Activated naive CD4-positive, alpha-beta T cell treated with anti-CD3 and anti-CD28 coated beads, Interleukin-2, amount 50 U/mL, for 24 hours (primary cell): ENCODE measurements around the gene TTC39B.
A peak's percentile ranks its signal among the peaks of the same experiment; 100 is the strongest.

Experiments used
- H3K27ac Mint-ChIP-seq: one replicate; pipeline ENCODE4 v1.8.0; 2021; ENCODE audit warnings: mild to moderate bottlenecking, mixed read lengths
- H3K27me3 Mint-ChIP-seq: one replicate; pipeline ENCODE4 v1.8.0; 2021; ENCODE audit warnings: mixed read lengths
- H3K36me3 Mint-ChIP-seq: one replicate; pipeline ENCODE4 v1.8.0; 2021; ENCODE audit warnings: mixed read lengths
- H3K4me1 Mint-ChIP-seq: one replicate; pipeline ENCODE4 v1.8.0; 2021; ENCODE audit warnings: mixed read lengths
- H3K4me3 Mint-ChIP-seq: one replicate; pipeline ENCODE4 v1.8.0; 2021; ENCODE audit warnings: mild to moderate bottlenecking, mixed read lengths
- H3K9me3 Mint-ChIP-seq: one replicate; pipeline ENCODE4 v1.8.0; 2021; ENCODE audit warnings: mixed read lengths

Gene TTC39B

GRCh38 chr9:15286161-15286821 lies 20.7 kb downstream of the TTC39B start:
- peak overlapping the region; percentile 13 for H3K27ac Mint-ChIP-seq
- H3K4me3 Mint-ChIP-seq = peak overlapping the region; percentile 5
- peaks cover 7% of the 10 kb centered on the region for H3K36me3 Mint-ChIP-seq
- no peaks in the 10 kb centered on the region for H3K9me3 Mint-ChIP-seq
- H3K27me3 Mint-ChIP-seq = no peaks in the 10 kb centered on the region
- H3K4me1 Mint-ChIP-seq = peaks cover 64% of the 10 kb centered on the region

- no peaks in the 10 kb centered on the region for H3K9me3 Mint-ChIP-seq
- peaks cover 4% of the 10 kb centered on the region for H3K36me3 Mint-ChIP-seq
- H3K4me3 Mint-ChIP-seq = no peak overlapping the region
- peak overlapping the region; percentile 14 for H3K27ac Mint-ChIP-seq
- H3K27me3 Mint-ChIP-seq = no peaks in the 10 kb centered on the region
- peaks cover 61% of the 10 kb centered on the region for H3K4me1 Mint-ChIP-seq
Measured at GRCh38 chr9:15282567-15283285, 24.3 kb downstream of the TTC39B start.

GRCh38 chr9:15280647-15281046 lies 26.4 kb downstream of the TTC39B start:
- Mint-ChIP-seq H3K4me3 (no peak overlapping the region), H3K9me3 (no peaks in the 10 kb centered on the region), H3K27me3 (no peaks in the 10 kb centered on the region), H3K27ac (no peak overlapping the region), H3K4me1 (peaks cover 56% of the 10 kb centered on the region), H3K36me3 (no peaks in the 10 kb centered on the region)

GRCh38 chr9:15278839-15279238 lies 28.2 kb downstream of the TTC39B start:
- Mint-ChIP-seq H3K9me3 (no peaks in the 10 kb centered on the region), H3K4me3 (no peak overlapping the region), H3K4me1 (peaks cover 65% of the 10 kb centered on the region), H3K36me3 (no peaks in the 10 kb centered on the region), H3K27me3 (no peaks in the 10 kb centered on the region), H3K27ac (peak overlapping the region; percentile 37)

GRCh38 chr9:15278091-15278687 lies 28.8 kb downstream of the TTC39B start:
- no peaks in the 10 kb centered on the region for H3K9me3 Mint-ChIP-seq
- peaks cover 66% of the 10 kb centered on the region for H3K4me1 Mint-ChIP-seq
- H3K27me3 Mint-ChIP-seq = no peaks in the 10 kb centered on the region
- H3K27ac Mint-ChIP-seq = no peak overlapping the region
- no peaks in the 10 kb centered on the region for H3K36me3 Mint-ChIP-seq
- H3K4me3 Mint-ChIP-seq = no peak overlapping the region

- Mint-ChIP-seq H3K9me3 (no peaks in the 10 kb centered on the region), H3K27ac (no peak overlapping the region), H3K4me1 (peaks cover 66% of the 10 kb centered on the region), H3K27me3 (no peaks in the 10 kb centered on the region), H3K4me3 (no peak overlapping the region), H3K36me3 (no peaks in the 10 kb centered on the region)
Measured at GRCh38 chr9:15277400-15278090, 29.5 kb downstream of the TTC39B start.

GRCh38 chr9:15276328-15276938 lies 30.6 kb downstream of the TTC39B start:
- Mint-ChIP-seq H3K27me3 (no peaks in the 10 kb centered on the region), H3K27ac (no peak overlapping the region), H3K36me3 (peaks cover 3% of the 10 kb centered on the region), H3K4me1 (peaks cover 68% of the 10 kb centered on the region), H3K4me3 (no peak overlapping the region), H3K9me3 (no peaks in the 10 kb centered on the region)

GRCh38 chr9:15274425-15274824 lies 32.6 kb downstream of the TTC39B start:
- no peak overlapping the region for H3K4me3 Mint-ChIP-seq
- peaks cover 4% of the 10 kb centered on the region for H3K36me3 Mint-ChIP-seq
- peaks cover 64% of the 10 kb centered on the region for H3K4me1 Mint-ChIP-seq
- no peak overlapping the region for H3K27ac Mint-ChIP-seq
- H3K9me3 Mint-ChIP-seq = no peaks in the 10 kb centered on the region
- no peaks in the 10 kb centered on the region for H3K27me3 Mint-ChIP-seq

- Mint-ChIP-seq H3K4me3 (no peak overlapping the region), H3K27ac (no peak overlapping the region), H3K4me1 (peaks cover 58% of the 10 kb centered on the region), H3K9me3 (no peaks in the 10 kb centered on the region), H3K27me3 (no peaks in the 10 kb centered on the region), H3K36me3 (peaks cover 15% of the 10 kb centered on the region)
Measured at GRCh38 chr9:15272377-15272928, 34.6 kb downstream of the TTC39B start.

- peak overlapping the region; percentile 44 for H3K27ac Mint-ChIP-seq
- no peaks in the 10 kb centered on the region for H3K27me3 Mint-ChIP-seq
- peaks cover 53% of the 10 kb centered on the region for H3K4me1 Mint-ChIP-seq
- H3K9me3 Mint-ChIP-seq = no peaks in the 10 kb centered on the region
- H3K36me3 Mint-ChIP-seq = peaks cover 18% of the 10 kb centered on the region
- no peak overlapping the region for H3K4me3 Mint-ChIP-seq
Measured at GRCh38 chr9:15271403-15271802, 35.6 kb downstream of the TTC39B start.

GRCh38 chr9:15268782-15269181 lies 38.2 kb downstream of the TTC39B start:
- H3K4me3 Mint-ChIP-seq = no peak overlapping the region
- H3K9me3 Mint-ChIP-seq = no peaks in the 10 kb centered on the region
- H3K4me1 Mint-ChIP-seq = peaks cover 47% of the 10 kb centered on the region
- peaks cover 18% of the 10 kb centered on the region for H3K36me3 Mint-ChIP-seq
- H3K27me3 Mint-ChIP-seq = no peaks in the 10 kb centered on the region
- H3K27ac Mint-ChIP-seq = peak overlapping the region; percentile 0

GRCh38 chr9:15268317-15268716 lies 38.7 kb downstream of the TTC39B start:
- Mint-ChIP-seq H3K4me3 (no peak overlapping the region), H3K4me1 (peaks cover 48% of the 10 kb centered on the region), H3K9me3 (no peaks in the 10 kb centered on the region), H3K27ac (peak overlapping the region; percentile 15), H3K27me3 (no peaks in the 10 kb centered on the region), H3K36me3 (peaks cover 22% of the 10 kb centered on the region)

- Mint-ChIP-seq H3K4me1 (peaks cover 48% of the 10 kb centered on the region), H3K9me3 (no peaks in the 10 kb centered on the region)
Measured at GRCh38 chr9:15264918-15265317, 42.1 kb downstream of the TTC39B start.

GRCh38 chr9:15262581-15262980 lies 44.4 kb downstream of the TTC39B start:
- Mint-ChIP-seq H3K9me3 (no peaks in the 10 kb centered on the region), H3K4me1 (peaks cover 41% of the 10 kb centered on the region), H3K4me3 (no peak overlapping the region), H3K36me3 (peaks cover 24% of the 10 kb centered on the region), H3K27me3 (no peaks in the 10 kb centered on the region), H3K27ac (no peak overlapping the region)

More at GRCh38 chr9:15264918-15265317, 42.1 kb downstream of the TTC39B start:
- Mint-ChIP-seq H3K4me3 (no peak overlapping the region), H3K27me3 (no peaks in the 10 kb centered on the region), H3K27ac (no peak overlapping the region), H3K36me3 (peaks cover 28% of the 10 kb centered on the region)

- Mint-ChIP-seq H3K27me3 (no peaks in the 10 kb centered on the region), H3K27ac (no peak overlapping the region), H3K4me3 (no peak overlapping the region), H3K9me3 (no peaks in the 10 kb centered on the region), H3K36me3 (peaks cover 25% of the 10 kb centered on the region), H3K4me1 (peaks cover 48% of the 10 kb centered on the region)
Measured at GRCh38 chr9:15256426-15256825, 50.6 kb downstream of the TTC39B start.
